GM12878 (cell line): ENCODE results near the gene PRKAA1.

Experiments
- CEBPB ChIP-seq, 2 experiments: fragments of 150-350 bp in 1 of 2; IDR thresholded peaks; 2 replicates each; pipeline ENCODE4 v1.6.1; 2012 to 2014; ENCODE audit warnings: low read depth in 2 of 2, low read length in 2 of 2, borderline replicate concordance in 1 of 2, inconsistent platforms in 1 of 2
- CHD1 ChIP-seq: IDR thresholded peaks from 2 replicates; pipeline ENCODE4 v1.6.1; 2012; ENCODE audit warnings: low read depth, low read length, improper control_type of control experiment
- ESRRA ChIP-seq: IDR thresholded peaks from 2 replicates; pipeline ENCODE4 v1.6.1; 2012; ENCODE audit warnings: mild to moderate bottlenecking, low read length, improper control_type of control experiment
- EZH2 ChIP-seq: IDR thresholded peaks from 2 replicates; pipeline ENCODE4 v1.6.1; 2012; ENCODE audit warnings: low read depth, mild to moderate bottlenecking, control low read depth, inconsistent platforms, low read length, borderline replicate concordance; ENCODE audit not compliant: control insufficient read depth
- JUNB ChIP-seq: IDR thresholded peaks from 2 replicates; pipeline ENCODE4 v1.6.1; 2016; ENCODE audit warnings: antibody characterized with exemption, mild to moderate bottlenecking
- MTA2 ChIP-seq: fragments of 450-650 bp; IDR thresholded peaks from 2 replicates; pipeline ENCODE4 v1.6.1; 2016; ENCODE audit warnings: low read depth, mild to moderate bottlenecking, moderate library complexity
- NFYA ChIP-seq: IDR thresholded peaks from 2 replicates; pipeline ENCODE4 v1.6.1; 2011; ENCODE audit warnings: low read depth, mild to moderate bottlenecking, low read length, improper control_type of control experiment, borderline replicate concordance
- NR2F1 ChIP-seq: fragments of 450-650 bp; conservative IDR thresholded peaks from 2 replicates; pipeline ENCODE4 v1.6.1; 2017; ENCODE audit warnings: mild to moderate bottlenecking
- SREBF1 ChIP-seq: IDR thresholded peaks from 2 replicates; pipeline ENCODE4 v1.6.1; 2012; ENCODE audit warnings: mild to moderate bottlenecking, low read length
- SRF ChIP-seq, 2 experiments: IDR thresholded peaks; 2 replicates each; pipeline ENCODE4 v1.6.1; 2011; ENCODE audit warnings: low read depth in 2 of 2, low read length in 2 of 2, mild to moderate bottlenecking in 1 of 2, moderate library complexity in 1 of 2
- TF ChIP-seq, protein P1 (sequence below): IDR thresholded peaks from 2 replicates; pipeline ENCODE4 v1.6.1; 2011; ENCODE audit warnings: low read depth, low read length, improper control_type of control experiment, borderline replicate concordance
- TF ChIP-seq, protein P2 (sequence below): fragments of 450-650 bp; formaldehyde crosslinking; IDR thresholded peaks from 2 replicates; pipeline ENCODE4 v1.5.0; 2022; ENCODE audit warnings: mild to moderate bottlenecking, missing genetic modification characterization
- TF ChIP-seq, protein P3 (sequence below): fragments of 150-350 bp; IDR thresholded peaks from 2 replicates; pipeline ENCODE4 v1.6.1; 2016; ENCODE audit warnings: low read depth, low read length
- TF ChIP-seq, protein P4 (sequence below): fragments of 450-650 bp; IDR thresholded peaks from 2 replicates; pipeline ENCODE4 v1.6.1; 2018; ENCODE audit warnings: borderline replicate concordance, mild to moderate bottlenecking; ENCODE audit not compliant: partially characterized antibody

DNA sequence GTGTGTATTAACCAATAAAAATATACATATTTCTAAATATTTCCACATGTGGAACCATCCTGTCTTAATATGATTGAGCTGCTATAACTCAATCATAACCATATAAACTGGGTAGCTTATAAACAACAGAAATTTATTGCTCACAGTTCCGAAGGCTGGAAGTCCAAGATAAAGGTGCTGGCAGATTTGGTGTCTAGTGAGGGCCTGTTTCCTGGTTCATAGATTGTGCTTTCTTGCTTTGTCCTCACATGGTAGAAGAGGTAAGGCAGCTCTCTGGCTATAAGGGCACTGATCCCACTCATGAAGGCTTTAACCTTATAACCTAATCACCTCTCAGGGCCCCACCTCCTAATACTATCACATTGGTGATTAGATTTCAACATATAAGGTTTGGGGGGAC lies 14.0 kb upstream of the PRKAA1 start:
- TF ChIP-seq NFYA (no peak), CEBPB (IDR thresholded peaks at IDR 0.05; ENCODE audit: borderline replicate concordance in 1 of 2, low read depth in 2 of 2, low read length in 2 of 2) (no peak), SREBF1 (no peak), CHD1 (no peak), ESRRA (no peak), MTA2 (no peak), EZH2 (no peak), JUNB (no peak), NR2F1 (no peak), SRF (IDR thresholded peaks at IDR 0.05; ENCODE audit: low read depth in 2 of 2, low read length in 2 of 2) (no peak)
- TF ChIP-seq, protein P1, sequence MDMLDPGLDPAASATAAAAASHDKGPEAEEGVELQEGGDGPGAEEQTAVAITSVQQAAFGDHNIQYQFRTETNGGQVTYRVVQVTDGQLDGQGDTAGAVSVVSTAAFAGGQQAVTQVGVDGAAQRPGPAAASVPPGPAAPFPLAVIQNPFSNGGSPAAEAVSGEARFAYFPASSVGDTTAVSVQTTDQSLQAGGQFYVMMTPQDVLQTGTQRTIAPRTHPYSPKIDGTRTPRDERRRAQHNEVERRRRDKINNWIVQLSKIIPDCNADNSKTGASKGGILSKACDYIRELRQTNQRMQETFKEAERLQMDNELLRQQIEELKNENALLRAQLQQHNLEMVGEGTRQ, result no peak
- TF ChIP-seq, protein P2, sequence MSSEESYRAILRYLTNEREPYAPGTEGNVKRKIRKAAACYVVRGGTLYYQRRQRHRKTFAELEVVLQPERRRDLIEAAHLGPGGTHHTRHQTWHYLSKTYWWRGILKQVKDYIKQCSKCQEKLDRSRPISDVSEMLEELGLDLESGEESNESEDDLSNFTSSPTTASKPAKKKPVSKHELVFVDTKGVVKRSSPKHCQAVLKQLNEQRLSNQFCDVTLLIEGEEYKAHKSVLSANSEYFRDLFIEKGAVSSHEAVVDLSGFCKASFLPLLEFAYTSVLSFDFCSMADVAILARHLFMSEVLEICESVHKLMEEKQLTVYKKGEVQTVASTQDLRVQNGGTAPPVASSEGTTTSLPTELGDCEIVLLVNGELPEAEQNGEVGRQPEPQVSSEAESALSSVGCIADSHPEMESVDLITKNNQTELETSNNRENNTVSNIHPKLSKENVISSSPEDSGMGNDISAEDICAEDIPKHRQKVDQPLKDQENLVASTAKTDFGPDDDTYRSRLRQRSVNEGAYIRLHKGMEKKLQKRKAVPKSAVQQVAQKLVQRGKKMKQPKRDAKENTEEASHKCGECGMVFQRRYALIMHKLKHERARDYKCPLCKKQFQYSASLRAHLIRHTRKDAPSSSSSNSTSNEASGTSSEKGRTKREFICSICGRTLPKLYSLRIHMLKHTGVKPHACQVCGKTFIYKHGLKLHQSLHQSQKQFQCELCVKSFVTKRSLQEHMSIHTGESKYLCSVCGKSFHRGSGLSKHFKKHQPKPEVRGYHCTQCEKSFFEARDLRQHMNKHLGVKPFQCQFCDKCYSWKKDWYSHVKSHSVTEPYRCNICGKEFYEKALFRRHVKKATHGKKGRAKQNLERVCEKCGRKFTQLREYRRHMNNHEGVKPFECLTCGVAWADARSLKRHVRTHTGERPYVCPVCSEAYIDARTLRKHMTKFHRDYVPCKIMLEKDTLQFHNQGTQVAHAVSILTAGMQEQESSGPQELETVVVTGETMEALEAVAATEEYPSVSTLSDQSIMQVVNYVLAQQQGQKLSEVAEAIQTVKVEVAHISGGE (CRISPR knock-in tag), result no peak
- TF ChIP-seq, protein P3, sequence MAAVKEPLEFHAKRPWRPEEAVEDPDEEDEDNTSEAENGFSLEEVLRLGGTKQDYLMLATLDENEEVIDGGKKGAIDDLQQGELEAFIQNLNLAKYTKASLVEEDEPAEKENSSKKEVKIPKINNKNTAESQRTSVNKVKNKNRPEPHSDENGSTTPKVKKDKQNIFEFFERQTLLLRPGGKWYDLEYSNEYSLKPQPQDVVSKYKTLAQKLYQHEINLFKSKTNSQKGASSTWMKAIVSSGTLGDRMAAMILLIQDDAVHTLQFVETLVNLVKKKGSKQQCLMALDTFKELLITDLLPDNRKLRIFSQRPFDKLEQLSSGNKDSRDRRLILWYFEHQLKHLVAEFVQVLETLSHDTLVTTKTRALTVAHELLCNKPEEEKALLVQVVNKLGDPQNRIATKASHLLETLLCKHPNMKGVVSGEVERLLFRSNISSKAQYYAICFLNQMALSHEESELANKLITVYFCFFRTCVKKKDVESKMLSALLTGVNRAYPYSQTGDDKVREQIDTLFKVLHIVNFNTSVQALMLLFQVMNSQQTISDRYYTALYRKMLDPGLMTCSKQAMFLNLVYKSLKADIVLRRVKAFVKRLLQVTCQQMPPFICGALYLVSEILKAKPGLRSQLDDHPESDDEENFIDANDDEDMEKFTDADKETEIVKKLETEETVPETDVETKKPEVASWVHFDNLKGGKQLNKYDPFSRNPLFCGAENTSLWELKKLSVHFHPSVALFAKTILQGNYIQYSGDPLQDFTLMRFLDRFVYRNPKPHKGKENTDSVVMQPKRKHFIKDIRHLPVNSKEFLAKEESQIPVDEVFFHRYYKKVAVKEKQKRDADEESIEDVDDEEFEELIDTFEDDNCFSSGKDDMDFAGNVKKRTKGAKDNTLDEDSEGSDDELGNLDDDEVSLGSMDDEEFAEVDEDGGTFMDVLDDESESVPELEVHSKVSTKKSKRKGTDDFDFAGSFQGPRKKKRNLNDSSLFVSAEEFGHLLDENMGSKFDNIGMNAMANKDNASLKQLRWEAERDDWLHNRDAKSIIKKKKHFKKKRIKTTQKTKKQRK, result no peak
- TF ChIP-seq, protein P4, sequence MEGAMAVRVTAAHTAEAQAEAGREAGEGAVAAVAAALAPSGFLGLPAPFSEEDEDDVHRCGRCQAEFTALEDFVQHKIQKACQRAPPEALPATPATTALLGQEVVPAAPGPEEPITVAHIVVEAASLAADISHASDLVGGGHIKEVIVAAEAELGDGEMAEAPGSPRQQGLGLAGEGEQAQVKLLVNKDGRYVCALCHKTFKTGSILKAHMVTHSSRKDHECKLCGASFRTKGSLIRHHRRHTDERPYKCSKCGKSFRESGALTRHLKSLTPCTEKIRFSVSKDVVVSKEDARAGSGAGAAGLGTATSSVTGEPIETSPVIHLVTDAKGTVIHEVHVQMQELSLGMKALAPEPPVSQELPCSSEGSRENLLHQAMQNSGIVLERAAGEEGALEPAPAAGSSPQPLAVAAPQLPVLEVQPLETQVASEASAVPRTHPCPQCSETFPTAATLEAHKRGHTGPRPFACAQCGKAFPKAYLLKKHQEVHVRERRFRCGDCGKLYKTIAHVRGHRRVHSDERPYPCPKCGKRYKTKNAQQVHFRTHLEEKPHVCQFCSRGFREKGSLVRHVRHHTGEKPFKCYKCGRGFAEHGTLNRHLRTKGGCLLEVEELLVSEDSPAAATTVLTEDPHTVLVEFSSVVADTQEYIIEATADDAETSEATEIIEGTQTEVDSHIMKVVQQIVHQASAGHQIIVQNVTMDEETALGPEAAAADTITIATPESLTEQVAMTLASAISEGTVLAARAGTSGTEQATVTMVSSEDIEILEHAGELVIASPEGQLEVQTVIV, result no peak
